ENCODE data around the gene EPC1.
"Not testable (repeated sequence)": the region's sequence is repeated elsewhere in the genome, so short reads cannot be mapped to it uniquely, and the experiment has no call there.

Gene EPC1

GRCh38 chr10:32233375-32233774 lies 113.6 kb downstream of the EPC1 start:
- DNase-seq (ENCODE audit: low read depth), result not testable (repeated sequence)

GRCh38 chr10:32232378-32232777 lies 114.6 kb downstream of the EPC1 start:
- DNase-seq (ENCODE audit: low read depth), result no peak

- not testable (repeated sequence) for DNase-seq (ENCODE audit: low read depth)
Measured at GRCh38 chr10:32229788-32230187, 117.2 kb downstream of the EPC1 start.

- DNase-seq (ENCODE audit: low read depth), result no peak
Measured at GRCh38 chr10:32229170-32229569, 117.8 kb downstream of the EPC1 start.

GRCh38 chr10:32227802-32228201 lies 119.2 kb downstream of the EPC1 start:
- no peak for DNase-seq (ENCODE audit: low read depth)

GRCh38 chr10:32226624-32227023 lies 120.3 kb downstream of the EPC1 start:
- DNase-seq (ENCODE audit: low read depth), result no peak

GRCh38 chr10:32225976-32226375 lies 121.0 kb downstream of the EPC1 start:
- no peak for DNase-seq (ENCODE audit: low read depth)

- not testable (repeated sequence) for DNase-seq (ENCODE audit: low read depth)
Measured at GRCh38 chr10:32222376-32222775, 124.6 kb downstream of the EPC1 start.

- DNase-seq (ENCODE audit: low read depth), result not testable (repeated sequence)
Measured at GRCh38 chr10:32219156-32219555, 127.8 kb downstream of the EPC1 start.

- not testable (repeated sequence) for DNase-seq (ENCODE audit: low read depth)
Measured at GRCh38 chr10:32218206-32219044, 128.5 kb downstream of the EPC1 start.

Measured in stimulated activated CD8-positive, alpha-beta memory T cell treated with anti-CD3 and anti-CD28 coated beads, Interleukin-15, amount 100 ng/mL, for 24 hours (primary cell).